CD14-positive monocyte (primary cell): ENCODE results near the gene NTNG1. TPM values are rescaled to one million over a fixed set of nuclear protein-coding genes. Genes with fewer than 3 reads are reported as not detected.
"Not testable (repeated sequence)": the region's sequence is repeated elsewhere in the genome, so short reads cannot be mapped to it uniquely, and the experiment has no call there.

Experiments used
- DNase-seq, 3 donors: peaks; one replicate each; pipeline ENCODE4 v3.0.0-alpha.2; 2011 to 2022
- H2AFZ ChIP-seq: 2 replicates; pipeline ENCODE4 v1.6.0; 2012; ENCODE audit warnings: mild to moderate bottlenecking, low read depth, low read length, inconsistent platforms; ENCODE audit not compliant: insufficient read depth, poor library complexity, severe bottlenecking
- H3K27ac ChIP-seq, 2 donors: 1 replicate in 1 of 2; 2 replicates in 1 of 2; pipeline ENCODE4 v1.5.1; 2012 to 2013; ENCODE audit warnings: low read length in 2 of 2, control low read depth in 1 of 2, inconsistent platforms in 1 of 2, low read depth in 1 of 2, mild to moderate bottlenecking in 1 of 2
- H3K27me3 ChIP-seq, 2 donors: one replicate each; pipeline versions ENCODE4 v1.6.0 to v1.6.1; 2011 to 2013; ENCODE audit warnings: low read length in 2 of 2; ENCODE audit not compliant: control insufficient read depth in 2 of 2, insufficient read depth in 2 of 2
- H3K36me3 ChIP-seq, 2 donors: replicated peaks in 1 of 2; 1 replicate in 1 of 2; 2 replicates in 1 of 2; pipeline versions ENCODE4 v1.5.1 to v1.6.1; 2012 to 2013; ENCODE audit warnings: low read length in 2 of 2, control low read depth in 1 of 2, inconsistent platforms in 1 of 2, mild to moderate bottlenecking in 1 of 2; ENCODE audit not compliant: insufficient read depth in 2 of 2, control insufficient read depth in 1 of 2
- H3K4me1 ChIP-seq, 2 donors: 1 replicate in 1 of 2; 2 replicates in 1 of 2; pipeline versions ENCODE4 v1.5.1 to v1.6.1; 2012 to 2013; ENCODE audit warnings: low read length in 2 of 2, control low read depth in 1 of 2, inconsistent platforms in 1 of 2, mild to moderate bottlenecking in 1 of 2, moderate library complexity in 1 of 2; ENCODE audit not compliant: insufficient read depth in 2 of 2, control insufficient read depth in 1 of 2
- H3K4me2 ChIP-seq: replicated peaks from 2 replicates; pipeline ENCODE3; 2012; ENCODE audit warnings: low read length, moderate library complexity, mild to moderate bottlenecking; ENCODE audit not compliant: poor library complexity, severe bottlenecking; ENCODE audit errors: extremely low read depth
- H3K4me3 ChIP-seq, 3 experiments: fragments of 200-600 bp in 1 of 3; sonication (generic) in 1 of 3; replicated peaks in 1 of 3; 1 replicate in 2 of 3; 2 replicates in 1 of 3; pipeline ENCODE4 v1.5.1; 2011 to 2013; ENCODE audit warnings: low read length in 3 of 3, mild to moderate bottlenecking in 3 of 3, control low read depth in 2 of 3, low read depth in 2 of 3, inconsistent platforms in 1 of 3, moderate library complexity in 1 of 3
- H3K79me2 ChIP-seq: 2 replicates; pipeline ENCODE4 v1.6.0; 2012; ENCODE audit warnings: mild to moderate bottlenecking, control low read depth, inconsistent platforms, low read length, moderate library complexity; ENCODE audit not compliant: insufficient read depth
- H3K9ac ChIP-seq: 2 replicates; pipeline ENCODE4 v1.6.0; 2017; ENCODE audit warnings: low read length, mild to moderate bottlenecking; ENCODE audit not compliant: insufficient read depth, poor library complexity, severe bottlenecking
- H3K9me3 ChIP-seq, 2 donors: replicated peaks in 1 of 2; 1 replicate in 1 of 2; 2 replicates in 1 of 2; pipeline versions ENCODE4 v1.5.1 to v1.6.1; 2012 to 2013; ENCODE audit warnings: low read length in 2 of 2, control low read depth in 1 of 2; ENCODE audit not compliant: control insufficient read depth in 1 of 2, insufficient read depth in 1 of 2
- H4K20me1 ChIP-seq: 2 replicates; pipeline ENCODE4 v1.6.0; 2012; ENCODE audit warnings: mild to moderate bottlenecking, low read length, control low read depth, moderate library complexity; ENCODE audit not compliant: insufficient read depth
- H3K27ac Mint-ChIP-seq, 7 donors: one replicate each; pipeline ENCODE4 v1.8.0; 2020; ENCODE audit warnings: mild to moderate bottlenecking in 7 of 7, mixed read lengths in 7 of 7, moderate library complexity in 6 of 7, inconsistent platforms in 2 of 7
- H3K27me3 Mint-ChIP-seq, 3 donors: one replicate each; pipeline ENCODE4 v1.8.0; 2021 to 2022; ENCODE audit warnings: low read depth in 3 of 3, mild to moderate bottlenecking in 3 of 3, mixed read lengths in 3 of 3, moderate library complexity in 3 of 3, inconsistent platforms in 1 of 3
- H3K36me3 Mint-ChIP-seq, 2 donors: one replicate each; pipeline ENCODE4 v1.8.0; 2020; ENCODE audit warnings: mixed read lengths in 2 of 2, inconsistent platforms in 1 of 2, mild to moderate bottlenecking in 1 of 2
- H3K4me1 Mint-ChIP-seq: one replicate; pipeline ENCODE4 v1.8.0; 2020; ENCODE audit warnings: mild to moderate bottlenecking, mixed read lengths
- H3K4me3 Mint-ChIP-seq, 2 donors: one replicate each; pipeline ENCODE4 v1.8.0; 2020; ENCODE audit warnings: mild to moderate bottlenecking in 2 of 2, mixed read lengths in 2 of 2, moderate library complexity in 1 of 2
- H3K9me3 Mint-ChIP-seq, 7 donors: one replicate each; pipeline ENCODE4 v1.8.0; 2020 to 2022; ENCODE audit warnings: mixed read lengths in 7 of 7, mild to moderate bottlenecking in 6 of 7, moderate library complexity in 6 of 7, inconsistent platforms in 2 of 7
- WGBS: methylation state at CpG from one replicate; pipeline ENCODE4 v1.1.5; 2013; ENCODE audit warnings: missing lambda C conversion rate; ENCODE audit not compliant: insufficient coverage; 5-methylcytosine and 5-hydroxymethylcytosine counted together
- intact Hi-C, 2 donors: fragments of 100-400 bp; cut with micrococcal nuclease; formaldehyde crosslinking; loops; one replicate each; pipeline versions ENCODE4 v1.15.0 to v1.15.1; 2023
- polyA plus RNA-seq, 3 donors: library from polyadenylated mRNA; depleted of rRNA in 1 of 3; unstranded in 2 of 3; stranded (reverse) in 1 of 3; fragments of 300-500 nt in 2 of 3; fragments of >200 nt in 1 of 3; fragmentation: Illumina TruSeq in 2 of 3; gene quantifications; 1 replicate in 2 of 3; 2 replicates in 1 of 3; pipeline ENCODE4 v1.2.3, GENCODE V29; 2012 to 2021
- TF ChIP-seq, protein P1 (sequence below): fragments of 200-600 bp; IDR thresholded peaks from one replicate; pipeline ENCODE4 v1.8.0; 2022; ENCODE audit warnings: antibody characterized with exemption, mild to moderate bottlenecking

The NTNG1 gene
- polyA plus RNA-seq, 3 donors = not detected

DNA sequence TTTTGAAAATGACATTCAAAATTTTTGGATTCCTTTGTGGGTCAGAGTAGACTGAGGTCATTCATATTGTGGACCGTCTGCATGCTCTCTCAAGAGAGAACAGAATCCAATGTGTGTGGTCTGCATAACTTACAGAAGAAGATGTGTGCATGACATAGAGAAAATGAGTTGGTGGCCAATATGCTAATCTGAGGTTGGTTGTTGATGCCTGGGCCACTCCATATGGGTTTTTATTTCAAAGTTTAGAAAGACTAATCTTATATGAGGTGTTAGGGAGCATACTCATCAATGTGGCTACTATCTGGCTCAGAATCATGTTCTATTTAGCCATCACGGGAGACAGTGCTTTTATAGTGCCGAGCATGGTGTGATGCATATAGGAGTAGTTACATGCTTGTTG is 18.2 kb downstream of the NTNG1 start:
- WGBS = 91% methylated on average over 1 of the region's 3 CpGs
- Mint-ChIP-seq H3K27me3 (peaks cover 0 to 2% (median 2%) of the 10 kb centered on the region in 3 donors), H3K4me3 (no peak overlapping the region), H3K4me1 (no peaks in the 10 kb centered on the region), H3K9me3 (peaks cover 0 to 1% (median 0%) of the 10 kb centered on the region in 7 donors), H3K27ac (no peak overlapping the region), H3K36me3 (no peaks in the 10 kb centered on the region)
- Histone ChIP-seq H3K9ac (no peak overlapping the region), H3K4me2 (no peak overlapping the region), H3K4me1 (no peaks in the 10 kb centered on the region), H3K27me3 (no peaks in the 10 kb centered on the region), H3K27ac (no peak overlapping the region), H2AFZ (no peak overlapping the region), H3K36me3 (no peaks in the 10 kb centered on the region), H4K20me1 (no peaks in the 10 kb centered on the region), H3K79me2 (no peaks in the 10 kb centered on the region), H3K4me3 (no peak overlapping the region), H3K9me3 (no peaks in the 10 kb centered on the region)
- TF ChIP-seq, protein P1, sequence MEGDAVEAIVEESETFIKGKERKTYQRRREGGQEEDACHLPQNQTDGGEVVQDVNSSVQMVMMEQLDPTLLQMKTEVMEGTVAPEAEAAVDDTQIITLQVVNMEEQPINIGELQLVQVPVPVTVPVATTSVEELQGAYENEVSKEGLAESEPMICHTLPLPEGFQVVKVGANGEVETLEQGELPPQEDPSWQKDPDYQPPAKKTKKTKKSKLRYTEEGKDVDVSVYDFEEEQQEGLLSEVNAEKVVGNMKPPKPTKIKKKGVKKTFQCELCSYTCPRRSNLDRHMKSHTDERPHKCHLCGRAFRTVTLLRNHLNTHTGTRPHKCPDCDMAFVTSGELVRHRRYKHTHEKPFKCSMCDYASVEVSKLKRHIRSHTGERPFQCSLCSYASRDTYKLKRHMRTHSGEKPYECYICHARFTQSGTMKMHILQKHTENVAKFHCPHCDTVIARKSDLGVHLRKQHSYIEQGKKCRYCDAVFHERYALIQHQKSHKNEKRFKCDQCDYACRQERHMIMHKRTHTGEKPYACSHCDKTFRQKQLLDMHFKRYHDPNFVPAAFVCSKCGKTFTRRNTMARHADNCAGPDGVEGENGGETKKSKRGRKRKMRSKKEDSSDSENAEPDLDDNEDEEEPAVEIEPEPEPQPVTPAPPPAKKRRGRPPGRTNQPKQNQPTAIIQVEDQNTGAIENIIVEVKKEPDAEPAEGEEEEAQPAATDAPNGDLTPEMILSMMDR = no peak
- no peak for DNase-seq
- intact Hi-C loops = no loop called here

DNA sequence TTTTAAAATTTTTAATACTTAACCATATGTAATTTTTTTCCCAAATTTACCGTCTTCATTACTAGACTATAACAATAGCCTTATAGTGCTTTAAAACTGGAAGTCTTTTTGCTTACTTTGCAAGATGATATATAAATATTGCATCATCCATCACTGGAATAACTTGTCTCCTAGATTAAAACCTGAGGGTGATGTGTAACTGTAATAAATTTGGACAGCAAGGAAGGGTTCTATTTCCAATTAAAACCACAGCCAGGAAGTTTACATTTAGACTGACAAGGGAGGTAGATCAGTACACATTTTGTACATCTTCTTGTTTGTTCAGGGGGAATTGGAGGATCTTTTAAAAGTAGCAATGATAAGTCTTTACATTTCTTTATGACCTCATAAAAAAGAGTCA is 21.9 kb downstream of the NTNG1 start:
- H3K9me3 Mint-ChIP-seq = peaks cover 2 to 8% (median 4%) of the 10 kb centered on the region in 7 donors
- H3K9ac ChIP-seq = no peak overlapping the region
- no peak overlapping the region for H3K4me2 ChIP-seq
- TF ChIP-seq, protein P1 = no peak
- DNase-seq = no peak
- H3K4me3 Mint-ChIP-seq = no peak overlapping the region
- H3K79me2 ChIP-seq = no peaks in the 10 kb centered on the region
- H3K9me3 ChIP-seq = peaks cover 4 to 5% of the 10 kb centered on the region in 2 donors
- peaks cover 0 to 2% (median 0%) of the 10 kb centered on the region in 3 donors for H3K27me3 Mint-ChIP-seq
- H3K4me1 ChIP-seq = no peaks in the 10 kb centered on the region
- intact Hi-C loops = no loop called here
- no peak overlapping the region for H3K27ac Mint-ChIP-seq
- no peak overlapping the region for H3K4me3 ChIP-seq
- no CpG with 5 or more reads among the region's 1 CpG for WGBS
- H3K27ac ChIP-seq = no peak overlapping the region
- H4K20me1 ChIP-seq = no peaks in the 10 kb centered on the region
- H3K27me3 ChIP-seq = no peaks in the 10 kb centered on the region
- no peaks in the 10 kb centered on the region for H3K36me3 Mint-ChIP-seq
- no peak overlapping the region for H2AFZ ChIP-seq
- H3K4me1 Mint-ChIP-seq = no peaks in the 10 kb centered on the region
- no peaks in the 10 kb centered on the region for H3K36me3 ChIP-seq

DNA sequence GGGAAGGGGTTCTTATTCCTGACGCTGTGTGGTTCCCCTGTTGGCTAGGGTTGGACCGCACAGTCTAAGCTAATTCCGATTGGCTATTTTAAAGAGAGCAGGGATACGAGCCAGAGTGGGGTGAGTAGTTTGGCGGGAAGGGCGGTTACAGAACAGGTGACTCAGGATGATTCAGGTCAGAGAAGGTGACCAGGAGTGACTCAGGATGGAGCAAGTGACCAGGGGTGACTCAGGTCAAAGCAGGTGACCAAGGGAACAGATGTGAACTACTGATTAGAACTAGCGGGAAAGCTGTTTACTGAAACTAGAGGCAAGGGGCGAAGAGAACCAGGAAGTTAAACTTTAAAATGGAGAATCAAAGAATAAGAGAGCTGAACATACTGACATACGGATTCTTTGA is 24.1 kb downstream of the NTNG1 start:
- H3K4me3 Mint-ChIP-seq, H3K27me3 ChIP-seq, H2AFZ ChIP-seq, H3K79me2 ChIP-seq, H3K27me3 Mint-ChIP-seq, H3K4me2 ChIP-seq, H3K9me3 ChIP-seq, H3K27ac ChIP-seq, H4K20me1 ChIP-seq, intact Hi-C loops, H3K9me3 Mint-ChIP-seq, H3K36me3 Mint-ChIP-seq, H3K9ac ChIP-seq, H3K36me3 ChIP-seq, H3K4me1 ChIP-seq, DNase-seq, H3K4me3 ChIP-seq, H3K4me1 Mint-ChIP-seq, H3K27ac Mint-ChIP-seq: not testable (repeated sequence)
- 96% methylated on average over 7 of the region's 9 CpGs for WGBS
